ENCODE results near the gene RTN1.
"Not testable (repeated sequence)": the region's sequence is repeated elsewhere in the genome, so short reads cannot be mapped to it uniquely, and the experiment has no call there.

The RTN1 gene

DNA sequence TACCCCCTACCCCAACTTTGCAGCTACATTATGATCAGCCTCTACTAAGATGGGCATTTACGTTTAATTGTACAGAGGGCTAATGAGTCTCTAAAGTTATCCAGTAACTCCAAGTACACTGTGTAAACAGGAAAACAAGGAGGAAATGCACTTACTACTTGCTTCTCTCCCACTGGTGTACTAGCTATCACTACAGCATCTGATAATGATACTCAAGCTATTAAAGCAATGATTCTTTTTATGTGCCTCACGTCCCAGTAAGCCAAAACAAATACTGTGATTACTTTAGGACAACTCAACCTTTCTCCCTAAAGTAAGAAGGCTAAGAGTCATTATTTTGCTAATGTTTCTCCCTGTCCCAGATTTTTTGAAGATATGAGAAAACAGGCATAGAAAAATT lies 165.3 kb downstream of the RTN1 start:
- no peak for DNase-seq (ENCODE audit: low read depth)

DNA sequence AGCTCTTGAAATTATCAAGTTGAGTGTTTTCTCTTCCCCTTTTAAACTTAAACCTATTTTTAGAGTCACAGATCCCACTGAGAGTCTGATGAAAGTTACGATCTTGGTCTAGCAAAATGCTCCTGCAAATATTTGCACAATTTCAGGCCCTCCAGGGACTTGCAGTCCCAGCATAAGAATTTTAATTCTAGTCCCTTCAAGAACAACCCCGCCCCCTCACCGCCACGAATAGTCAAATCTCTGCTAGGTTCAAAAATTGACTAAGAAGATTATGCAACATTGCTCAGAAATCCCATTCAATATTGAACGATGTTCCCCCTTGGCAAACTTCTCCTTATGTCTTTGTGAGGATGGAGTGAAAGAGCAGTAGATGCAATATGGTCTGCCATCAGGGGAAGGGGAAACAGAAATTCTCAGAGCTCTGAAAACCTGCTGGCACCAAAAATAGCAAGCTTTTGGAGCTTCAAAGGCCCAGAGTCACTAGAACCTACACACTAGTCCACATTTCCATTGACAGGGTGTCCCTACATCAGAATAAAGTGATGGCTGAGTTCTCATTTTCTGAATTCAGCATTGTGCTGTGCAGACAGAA lies 166.4 kb downstream of the RTN1 start:
- DNase-seq (ENCODE audit: low read depth), result no peak

DNA sequence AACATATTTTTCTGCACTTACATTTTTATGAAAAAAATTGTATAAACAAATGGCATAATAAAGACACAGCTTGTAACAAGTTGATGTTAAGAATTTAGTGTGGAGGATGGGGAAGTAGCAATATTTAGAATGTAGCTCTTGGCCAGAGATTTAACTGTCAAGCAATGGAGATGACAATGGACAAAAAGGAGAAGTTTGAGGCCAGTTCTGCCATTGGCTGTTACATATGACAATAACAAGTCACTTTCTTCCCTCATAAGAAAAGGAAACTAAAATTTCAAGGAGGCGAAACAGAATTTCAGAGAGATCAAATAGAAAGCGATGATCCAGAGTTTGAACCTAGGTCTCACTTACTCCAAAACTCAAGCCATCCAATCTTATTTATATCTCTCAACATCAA lies 171.1 kb downstream of the RTN1 start:
- DNase-seq (ENCODE audit: low read depth), result no peak

DNA sequence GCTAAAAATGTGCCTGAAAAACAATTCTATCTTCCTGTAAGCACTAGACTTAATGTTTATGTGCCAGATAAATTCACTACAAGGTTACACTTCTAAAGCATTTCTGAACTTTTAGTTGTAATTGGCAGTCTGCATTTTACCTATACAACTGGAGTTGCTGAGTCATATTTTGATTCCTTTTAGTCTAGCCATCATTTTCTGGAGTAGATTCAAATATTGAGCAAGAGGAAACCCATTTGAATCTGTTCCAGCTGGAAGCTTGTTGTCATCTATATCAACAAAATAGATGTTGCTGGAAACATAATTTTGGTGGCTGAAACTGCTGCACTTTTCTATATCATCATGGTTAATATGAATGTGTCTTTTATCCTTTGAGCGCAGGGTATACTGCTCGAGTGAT lies 171.8 kb downstream of the RTN1 start:
- DNase-seq (ENCODE audit: low read depth), result no peak

DNA sequence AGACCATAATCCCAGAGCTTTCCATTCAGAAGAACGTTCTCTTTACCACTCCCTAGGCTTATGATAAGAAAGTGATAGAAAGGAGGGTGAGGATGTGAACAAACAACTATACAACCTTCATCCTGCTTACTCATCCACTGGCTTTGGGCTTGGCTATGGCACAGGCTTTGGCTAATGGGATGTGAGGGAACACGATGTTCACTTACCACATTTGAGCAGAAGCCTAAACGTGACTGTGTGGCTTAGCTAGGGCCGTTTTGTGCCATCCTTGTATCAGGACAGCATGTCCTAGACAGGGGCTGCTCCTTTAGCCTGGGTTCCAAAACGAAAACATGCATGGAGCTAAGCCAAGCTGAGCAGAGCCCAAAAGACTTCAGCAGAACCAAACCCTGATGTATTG lies 175.4 kb downstream of the RTN1 start:
- DNase-seq (ENCODE audit: low read depth), result no peak

DNA sequence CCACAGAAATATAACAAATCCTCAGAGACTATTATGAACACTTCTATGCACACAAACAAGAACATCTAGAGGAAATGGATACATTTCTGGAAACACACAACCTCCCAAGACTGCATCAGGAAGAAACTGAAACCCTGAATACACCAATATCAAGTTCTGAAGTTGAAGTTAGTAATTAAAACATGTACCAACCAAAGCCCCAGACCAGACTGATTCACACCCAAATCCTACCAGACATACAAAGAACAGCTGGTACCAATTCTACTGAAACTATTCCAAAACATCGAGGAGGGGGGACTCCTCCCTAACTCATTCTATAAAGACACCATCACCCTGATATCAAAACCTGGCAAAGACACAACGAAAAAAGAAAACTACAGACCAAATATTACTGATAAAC lies 179.3 kb downstream of the RTN1 start:
- no peak for DNase-seq (ENCODE audit: low read depth)

DNA sequence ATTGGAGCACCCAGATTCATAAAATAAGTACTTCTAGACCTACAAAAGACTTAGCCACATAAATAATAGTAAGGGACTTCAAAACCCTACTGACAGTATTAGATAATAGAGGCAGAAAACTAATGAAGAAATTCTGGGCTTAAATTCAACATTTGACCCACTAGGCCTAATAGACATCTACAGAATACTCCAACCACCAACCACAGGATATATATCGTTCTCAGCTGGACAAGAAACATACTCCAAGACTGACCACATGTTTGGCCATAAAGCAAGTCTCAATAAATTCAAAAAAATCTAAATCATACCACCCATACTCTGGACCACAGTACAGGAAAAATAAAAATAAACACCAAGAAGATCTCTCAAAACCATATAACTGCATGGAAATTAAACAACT lies 180.2 kb downstream of the RTN1 start:
- no peak for DNase-seq (ENCODE audit: low read depth)

DNA sequence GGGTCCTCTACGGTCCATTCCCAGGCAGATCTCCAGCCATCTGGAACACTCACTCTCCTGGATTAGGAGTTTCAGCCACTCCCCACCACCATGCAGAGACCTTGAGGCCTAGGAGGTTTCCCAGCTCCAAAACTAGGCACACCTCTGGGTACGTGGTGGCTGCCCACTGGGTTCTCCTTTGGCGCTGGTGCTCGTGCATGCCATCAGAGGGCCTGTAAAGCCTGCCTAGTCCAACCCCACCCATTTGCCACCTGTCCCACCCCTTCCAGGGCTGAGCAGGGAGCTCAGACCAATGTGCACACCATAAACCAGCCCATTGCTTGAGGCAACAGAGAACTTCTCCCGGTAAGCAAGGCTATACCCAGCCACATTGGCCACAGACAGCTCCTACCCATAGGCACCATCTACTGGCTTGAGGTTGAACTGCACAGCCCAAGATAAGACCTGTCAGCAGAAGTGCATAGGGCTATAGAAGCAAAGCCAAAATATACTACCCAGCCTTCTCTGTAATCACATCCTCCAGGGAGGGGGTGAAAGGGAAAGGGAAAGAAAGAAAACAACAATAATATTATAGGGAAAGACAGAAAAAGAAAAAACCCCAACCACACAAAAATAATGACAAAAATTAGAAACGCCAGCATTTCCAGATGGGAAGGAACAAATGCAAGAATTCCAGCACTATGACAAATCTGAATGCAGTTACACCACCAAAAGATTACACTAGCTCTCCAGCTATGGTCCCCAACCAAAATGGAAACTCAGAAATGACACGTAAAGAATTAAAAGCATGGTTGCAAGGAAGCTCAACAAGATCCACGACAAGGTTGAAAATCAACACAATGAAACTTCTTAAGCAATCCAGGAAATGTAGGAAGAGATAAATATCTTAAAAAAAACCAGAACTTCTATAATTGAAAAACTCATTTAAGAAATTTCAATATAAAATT lies 182.1 kb downstream of the RTN1 start:
- no peak for DNase-seq (ENCODE audit: low read depth)

DNA sequence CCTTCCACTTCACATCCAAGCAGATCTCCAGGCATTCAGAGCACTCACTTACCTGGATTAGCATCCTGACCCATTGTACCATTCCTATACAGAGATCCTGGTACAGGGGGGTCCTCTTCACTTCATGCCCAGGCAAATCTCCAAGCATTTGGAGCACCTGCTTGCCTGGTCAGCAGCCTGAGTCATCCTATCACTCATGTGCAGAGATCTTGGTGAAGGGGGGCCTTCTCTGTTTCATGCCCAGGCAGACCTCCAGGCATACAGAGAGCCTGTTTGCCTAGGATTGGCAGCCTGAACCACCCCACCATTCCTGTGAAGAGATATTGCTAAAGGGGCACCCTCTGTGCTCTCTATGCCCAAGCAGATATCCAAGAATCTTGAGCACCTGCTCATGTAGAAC lies 182.9 kb downstream of the RTN1 start:
- no peak for DNase-seq (ENCODE audit: low read depth)

DNA sequence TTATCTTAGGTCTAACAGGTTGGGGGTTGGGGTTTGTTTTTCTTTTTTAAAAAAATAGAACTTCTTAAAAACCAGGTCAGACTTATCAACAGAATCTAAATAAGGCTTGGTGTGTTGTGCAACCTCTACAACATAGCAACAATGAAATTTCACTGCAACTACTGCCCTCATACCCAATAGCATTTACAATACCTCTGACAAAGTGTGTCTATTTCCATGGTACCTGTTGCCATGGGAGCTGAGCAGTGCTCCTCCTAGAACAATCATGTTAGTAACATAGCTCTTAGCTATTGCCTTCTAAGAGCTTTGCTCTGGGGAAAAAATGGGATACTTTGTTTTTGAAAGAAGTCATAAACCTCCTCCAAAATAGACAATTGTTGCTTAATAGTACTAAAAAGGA lies 190.7 kb downstream of the RTN1 start:
- no peak for DNase-seq (ENCODE audit: low read depth)

DNA sequence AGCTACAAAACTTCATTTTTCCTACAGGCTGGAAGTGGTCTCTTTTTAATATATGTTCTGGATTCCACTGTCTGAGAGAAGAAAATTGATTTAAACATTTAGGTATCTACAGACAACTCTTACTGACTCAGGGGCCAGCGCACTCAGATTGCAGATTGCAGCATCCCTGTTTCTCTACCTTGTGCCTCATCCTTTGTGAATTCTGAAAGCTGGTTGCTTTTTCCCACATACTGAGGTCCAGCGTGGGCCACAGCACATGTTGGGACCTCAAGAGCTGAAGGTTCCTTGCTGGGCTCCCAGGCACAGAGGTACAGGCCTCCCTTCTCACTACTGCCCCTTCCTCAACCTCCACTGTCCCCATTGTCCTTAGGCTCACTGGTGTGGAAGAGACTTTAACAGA lies 192.2 kb downstream of the RTN1 start:
- DNase-seq (ENCODE audit: low read depth), result no peak

DNA sequence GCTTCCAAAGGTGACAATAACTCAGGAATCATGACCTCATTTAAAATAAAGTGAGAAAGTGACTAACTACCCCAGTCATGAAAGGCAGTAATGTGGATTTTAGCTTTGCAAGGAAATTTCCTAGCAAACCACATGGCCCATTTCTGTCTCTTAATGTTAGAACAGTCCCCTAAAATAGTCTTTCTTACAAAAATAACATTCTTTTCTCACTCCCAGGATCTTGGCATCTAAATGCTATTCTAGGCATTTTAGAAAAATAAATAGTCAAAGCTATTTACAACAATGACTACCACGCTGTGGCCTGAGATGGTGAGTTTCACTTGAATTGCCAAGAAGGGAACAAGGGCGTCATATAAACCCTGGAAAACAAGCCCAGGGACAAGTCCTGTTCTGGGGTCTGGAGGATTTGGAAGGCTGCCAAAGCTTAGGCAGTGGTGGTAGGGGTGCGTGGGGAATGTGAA lies 192.8 kb downstream of the RTN1 start:
- DNase-seq (ENCODE audit: low read depth), result peak; percentile 62

DNA sequence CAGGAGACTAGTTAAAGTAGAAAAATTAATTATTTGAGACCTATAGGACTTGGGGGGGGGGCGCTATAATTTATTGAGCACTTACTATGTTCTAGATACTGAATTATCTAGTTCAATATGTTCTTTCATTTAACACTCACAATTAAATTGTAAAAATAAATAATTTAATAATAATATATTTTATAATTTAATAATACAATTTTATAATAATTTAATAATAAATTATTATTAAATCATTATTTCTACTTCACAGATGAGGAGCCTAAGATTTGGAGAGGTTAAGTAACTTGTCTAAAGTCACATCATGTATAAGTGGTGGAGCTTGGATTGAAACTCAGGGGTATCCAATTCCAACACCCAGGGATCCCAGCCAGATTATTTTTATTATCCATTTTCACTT lies 195.2 kb downstream of the RTN1 start:
- DNase-seq (ENCODE audit: low read depth), result no peak

DNA sequence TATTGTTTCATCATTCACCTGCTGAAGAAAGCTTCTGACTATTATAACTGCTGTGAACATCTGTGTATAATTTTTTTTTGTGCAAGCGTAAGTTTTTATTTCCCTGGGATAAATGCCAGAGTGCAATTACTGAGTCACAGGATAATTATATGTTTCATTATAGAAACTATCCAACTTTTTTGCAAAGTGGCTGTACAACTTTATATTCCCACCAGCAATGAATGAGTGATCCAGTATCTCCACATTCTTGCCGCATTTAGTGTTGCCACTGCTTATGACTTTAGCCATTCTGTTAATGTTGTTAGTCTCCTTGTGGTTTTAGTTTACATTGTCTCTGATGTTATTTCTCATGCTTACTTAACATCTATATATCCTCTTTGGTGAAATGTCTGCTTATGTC lies 205.8 kb downstream of the RTN1 start:
- no peak for DNase-seq (ENCODE audit: low read depth)

DNA sequence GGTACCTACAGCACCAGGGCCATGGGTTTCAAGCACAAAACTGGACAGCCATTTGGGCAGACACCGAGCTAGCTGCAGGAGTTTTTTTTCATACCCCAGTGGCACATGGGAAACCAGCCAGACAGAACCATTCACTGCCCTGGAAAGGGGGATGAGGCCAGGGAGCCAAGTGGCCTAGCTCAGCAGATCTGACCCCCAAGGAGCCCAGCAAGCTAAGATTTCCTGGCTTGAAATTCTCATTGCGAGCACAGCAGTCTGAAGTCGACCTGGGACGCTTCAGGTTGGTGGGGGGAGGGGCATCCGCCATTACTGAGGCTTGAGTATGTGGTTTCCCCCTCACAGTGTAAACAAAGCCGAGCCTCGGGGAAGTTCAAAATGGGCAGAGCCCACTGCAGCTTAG lies 212.8 kb downstream of the RTN1 start:
- no peak for DNase-seq (ENCODE audit: low read depth)

DNA sequence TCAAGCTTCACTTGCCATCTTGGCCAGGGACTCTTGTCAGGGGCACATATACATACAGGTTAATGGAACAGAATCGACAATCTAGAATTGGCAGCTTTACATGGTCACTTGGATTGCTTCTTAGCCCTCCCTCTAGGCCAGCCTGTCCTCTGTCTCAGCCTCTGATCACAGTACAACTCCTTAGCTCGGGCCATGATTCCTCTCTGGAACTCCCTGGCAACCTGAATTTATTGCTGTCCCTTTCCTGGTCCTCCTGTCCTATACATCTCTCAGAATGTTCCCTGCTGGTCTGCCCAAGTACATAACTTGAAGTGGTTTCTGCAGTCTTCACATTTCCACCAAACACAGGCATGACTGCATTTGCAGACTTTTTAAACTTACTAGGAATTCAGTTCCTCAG lies 214.1 kb downstream of the RTN1 start:
- DNase-seq (ENCODE audit: low read depth), result no peak

DNA sequence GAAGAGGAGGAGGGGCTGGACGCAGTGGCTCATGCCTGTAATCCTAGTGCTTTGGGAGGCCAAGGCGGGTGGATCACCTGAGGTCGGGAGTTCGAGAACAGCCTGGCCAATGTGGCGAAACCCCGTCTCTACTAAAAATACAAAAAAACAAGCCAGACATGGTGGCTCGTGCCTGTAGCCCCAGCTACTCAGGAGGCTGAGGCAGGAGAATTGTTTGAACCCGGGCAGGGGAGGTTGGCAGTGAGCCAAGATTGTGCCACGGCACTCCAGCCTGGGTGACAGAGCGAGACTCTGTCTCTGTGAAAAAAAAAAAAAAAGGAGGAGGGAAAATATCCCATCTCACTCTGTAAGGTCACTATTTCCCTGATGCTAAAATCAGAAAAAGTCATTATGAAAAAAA lies 216.4 kb downstream of the RTN1 start:
- DNase-seq (ENCODE audit: low read depth), result not testable (repeated sequence)

DNA sequence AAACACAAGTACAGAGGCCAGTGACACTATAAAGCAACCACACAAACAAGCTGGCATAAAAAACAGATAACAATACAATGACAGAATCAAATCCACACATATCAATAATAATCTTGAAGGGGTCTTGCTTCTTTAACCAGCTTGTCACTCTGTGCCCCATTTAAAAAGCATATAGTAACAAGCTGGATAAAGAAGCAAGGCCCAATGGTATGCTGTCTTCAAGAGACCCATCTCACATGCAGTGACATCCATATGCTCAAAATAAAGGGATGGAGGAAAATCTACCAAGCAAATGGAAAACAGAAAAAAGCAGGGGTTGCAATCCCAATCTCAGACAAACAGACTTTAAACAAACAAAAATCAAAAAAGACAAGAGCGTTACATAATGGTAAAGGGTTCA lies 223.7 kb downstream of the RTN1 start:
- not testable (repeated sequence) for DNase-seq (ENCODE audit: low read depth)

DNA sequence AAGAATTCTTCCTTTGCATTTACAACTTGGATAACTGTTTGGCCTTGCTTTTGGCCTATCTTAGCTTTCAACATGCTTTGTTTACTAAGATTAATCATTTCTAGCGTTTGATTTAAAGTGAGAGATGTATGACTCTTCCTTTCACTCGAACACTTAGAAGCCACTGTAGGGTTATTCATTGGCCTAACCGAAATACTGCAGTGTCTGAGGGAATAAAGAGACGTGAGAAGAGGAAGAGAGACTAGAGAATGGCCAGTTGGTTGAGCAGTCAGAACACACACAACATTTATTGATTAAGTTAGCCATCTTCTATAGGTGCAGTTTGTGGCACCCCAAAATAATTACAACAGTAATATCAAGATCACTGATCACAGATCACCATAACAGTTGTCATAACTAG lies 231.7 kb downstream of the RTN1 start:
- no peak for DNase-seq (ENCODE audit: low read depth)

DNA sequence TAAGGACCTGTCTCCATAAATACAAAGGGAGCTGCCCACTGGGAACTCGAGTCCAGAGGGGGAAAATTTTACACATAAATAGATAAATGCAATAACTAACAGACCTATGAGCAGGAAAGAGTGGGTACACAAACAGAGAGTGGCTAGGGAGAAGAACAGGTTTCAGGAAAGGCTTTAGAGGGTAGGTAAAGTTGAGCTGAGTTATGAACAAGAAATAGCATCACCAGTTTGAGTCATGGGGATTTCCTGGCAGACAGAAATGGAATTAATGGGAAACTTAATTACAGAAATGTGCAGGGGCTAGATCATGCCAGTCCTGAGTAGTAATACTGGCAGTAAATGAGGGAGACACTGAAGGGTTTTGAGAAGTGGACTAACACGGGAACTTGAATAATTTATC lies 236.0 kb downstream of the RTN1 start:
- no peak for DNase-seq (ENCODE audit: low read depth)

DNA sequence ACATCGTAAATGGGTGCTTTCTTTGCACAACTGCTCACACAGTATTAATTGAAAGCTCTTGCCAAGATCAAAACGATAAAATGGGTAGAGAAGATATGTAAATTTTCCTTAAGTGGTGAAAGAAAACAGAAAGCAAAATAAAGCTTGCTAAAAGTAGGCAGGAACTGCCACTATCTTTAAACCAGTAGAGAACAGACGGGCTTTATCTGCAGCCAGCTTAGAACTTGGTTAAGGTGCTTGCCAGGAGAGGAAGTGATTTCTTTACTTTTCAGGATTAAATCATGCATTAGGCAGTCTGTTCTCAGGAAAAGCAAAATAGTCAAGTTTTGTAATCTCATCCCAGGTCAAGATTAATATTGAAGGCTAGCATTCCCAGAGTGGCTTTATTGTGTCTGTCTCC lies 237.1 kb downstream of the RTN1 start:
- no peak for DNase-seq (ENCODE audit: low read depth)

DNA sequence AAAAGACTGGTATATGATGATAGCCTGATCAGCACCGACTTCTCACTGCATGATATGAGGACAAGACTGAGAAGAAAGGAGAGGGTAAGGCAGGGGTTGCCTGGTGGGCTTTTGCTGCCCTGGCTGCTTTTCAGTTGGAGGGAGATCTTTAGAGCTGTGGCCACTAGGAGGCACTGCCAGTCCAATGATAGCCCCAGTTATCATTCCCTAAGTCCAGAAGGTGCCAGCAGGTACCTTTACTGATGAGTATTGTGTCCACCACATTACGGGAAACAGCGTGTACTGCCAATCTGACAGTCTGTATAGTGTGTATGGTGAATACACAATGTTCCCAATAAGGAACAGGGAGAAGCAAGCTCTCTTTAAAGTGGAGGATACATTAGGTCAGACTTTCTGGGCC lies 238.2 kb downstream of the RTN1 start:
- DNase-seq (ENCODE audit: low read depth), result no peak

DNA sequence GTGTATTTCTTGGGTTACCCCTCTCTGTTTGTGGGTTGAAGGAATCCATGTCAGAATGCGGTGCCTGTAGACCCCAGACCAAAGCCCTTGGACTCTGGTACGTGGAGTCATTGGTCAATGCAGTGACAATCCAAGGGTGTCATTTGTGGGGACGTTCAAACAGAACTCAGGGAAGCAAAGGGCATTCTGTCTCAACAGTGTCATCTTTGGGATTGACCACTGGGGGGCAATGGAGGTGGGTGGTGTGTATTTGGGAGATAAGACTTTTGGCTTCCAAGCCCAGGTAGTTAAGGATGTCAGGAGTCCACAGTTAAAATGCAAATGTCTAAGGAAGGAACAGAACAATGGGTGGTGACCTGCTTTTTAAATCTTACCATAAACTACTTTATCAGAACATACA lies 239.3 kb downstream of the RTN1 start:
- no peak for DNase-seq (ENCODE audit: low read depth)
